Smooth muscle cell (in vitro differentiated cells): Measurements from ENCODE around the gene ROS1. TPM values are rescaled to one million over a fixed set of nuclear protein-coding genes. Genes with fewer than 3 reads are reported as not detected.

Experiments used
- DNase-seq: peaks from one replicate; lab custom pipeline; 2025; ENCODE audit not compliant: unreplicated experiment; lab: John Stamatoyannopoulos, UW
- H2AFZ ChIP-seq: fragments of 200-600 bp; sonication (generic); 2 replicates; pipeline ENCODE4 v1.6.0; 2016; ENCODE audit warnings: antibody characterized with exemption, low read depth, mild to moderate bottlenecking
- H3F3A ChIP-seq: fragments of 200-600 bp; sonication (generic); 2 replicates; pipeline ENCODE4 v1.6.0; 2017; ENCODE audit warnings: antibody characterized with exemption, low read depth
- H3K27ac ChIP-seq: fragments of 200-600 bp; sonication (generic); 2 replicates; pipeline ENCODE4 v1.5.1; 2016; ENCODE audit warnings: low read depth, mild to moderate bottlenecking
- H3K27me3 ChIP-seq: fragments of 200-600 bp; sonication (generic); 2 replicates; pipeline ENCODE4 v1.6.1; 2016; ENCODE audit warnings: low read depth, mild to moderate bottlenecking
- H3K36me3 ChIP-seq: fragments of 200-600 bp; sonication (generic); 2 replicates; pipeline ENCODE4 v1.5.1; 2016; ENCODE audit warnings: low read depth
- H3K4me1 ChIP-seq: fragments of 200-600 bp; sonication (generic); 2 replicates; pipeline ENCODE4 v1.5.1; 2016; ENCODE audit warnings: low read depth
- H3K4me2 ChIP-seq: fragments of 200-600 bp; sonication (generic); 2 replicates; pipeline ENCODE4 v1.6.0; 2016; ENCODE audit warnings: mild to moderate bottlenecking
- H3K4me3 ChIP-seq: fragments of 200-600 bp; sonication (generic); 2 replicates; pipeline ENCODE4 v1.5.1; 2016; ENCODE audit warnings: mild to moderate bottlenecking
- H3K79me2 ChIP-seq: fragments of 200-600 bp; sonication (generic); 2 replicates; pipeline ENCODE4 v1.6.0; 2016; ENCODE audit warnings: low read depth, mild to moderate bottlenecking
- H3K9ac ChIP-seq: fragments of 200-600 bp; sonication (generic); 2 replicates; pipeline ENCODE4 v1.6.0; 2016; ENCODE audit warnings: low read depth
- H3K9me3 ChIP-seq: fragments of 200-600 bp; sonication (generic); replicated peaks from 2 replicates; pipeline ENCODE4 v1.5.1; 2016; ENCODE audit warnings: low read depth
- H4K20me1 ChIP-seq: fragments of 200-600 bp; sonication (generic); 2 replicates; pipeline ENCODE4 v1.6.0; 2016; ENCODE audit warnings: low read depth
- CTCF ChIP-seq: fragments of 200-600 bp; sonication (generic); IDR thresholded peaks from 2 replicates; pipeline ENCODE4 v1.5.1; 2017; ENCODE audit warnings: borderline replicate concordance, mild to moderate bottlenecking, antibody characterized with exemption; ENCODE audit not compliant: insufficient read depth, poor library complexity, severe bottlenecking
- WGBS: methylation state at CpG from one replicate; pipeline ENCODE4 v1.1.7; 2016; ENCODE audit warnings: low lambda C conversion rate; 5-methylcytosine and 5-hydroxymethylcytosine counted together
- polyA plus RNA-seq: library from polyadenylated mRNA; unstranded; fragments of >200 nt; fragmentation: Nextera tagmentation; extraction: Ambion mirVana; gene quantifications from 2 replicates; pipeline ENCODE4 v1.2.1, GENCODE V29; 2016
- total RNA-seq: library from RNA; depleted of rRNA; stranded (reverse); fragments of >200 nt; gene quantifications from 2 replicates; pipeline ENCODE4 v1.2.3, GENCODE V29; 2014

Gene ROS1
- total and polyA plus RNA-seq, 2 experiments from 2014 or later, result 0.03 to 0.09 TPM

- Histone ChIP-seq H3F3A (no peaks in the 10 kb centered on the region), H3K36me3 (no peaks in the 10 kb centered on the region), H3K9ac (no peak overlapping the region), H3K27ac (no peak overlapping the region), H4K20me1 (no peaks in the 10 kb centered on the region), H3K4me3 (no peak overlapping the region), H2AFZ (no peak overlapping the region), H3K4me1 (no peaks in the 10 kb centered on the region), H3K9me3 (no peaks in the 10 kb centered on the region), H3K79me2 (no peaks in the 10 kb centered on the region), H3K27me3 (no peaks in the 10 kb centered on the region), H3K4me2 (no peak overlapping the region)
- 94% methylated on average over 1 of the region's 1 CpG for WGBS
- no peak for TF ChIP-seq CTCF
- DNase-seq, result no peak
Measured at GRCh38 chr6:117387454-117387974, 38.2 kb downstream of the ROS1 start.

GRCh38 chr6:117384659-117385058 is 41.1 kb downstream of the ROS1 start:
- WGBS, result 94% methylated on average over 2 of the region's 2 CpGs
- Histone ChIP-seq H3K27ac (no peak overlapping the region), H3K4me3 (no peak overlapping the region), H3K4me1 (no peaks in the 10 kb centered on the region), H3K27me3 (no peaks in the 10 kb centered on the region), H2AFZ (no peak overlapping the region), H3F3A (no peaks in the 10 kb centered on the region), H3K4me2 (no peak overlapping the region), H3K9me3 (no peaks in the 10 kb centered on the region), H3K9ac (no peak overlapping the region), H3K79me2 (no peaks in the 10 kb centered on the region), H4K20me1 (no peaks in the 10 kb centered on the region), H3K36me3 (no peaks in the 10 kb centered on the region)
- no peak for DNase-seq
- no peak for TF ChIP-seq CTCF

GRCh38 chr6:117381749-117382148 is 44.0 kb downstream of the ROS1 start:
- 64% methylated on average over 2 of the region's 2 CpGs for WGBS
- Histone ChIP-seq H3F3A (no peaks in the 10 kb centered on the region), H3K9ac (no peak overlapping the region), H3K36me3 (no peaks in the 10 kb centered on the region), H3K9me3 (no peaks in the 10 kb centered on the region), H3K79me2 (no peaks in the 10 kb centered on the region), H3K4me1 (no peaks in the 10 kb centered on the region), H3K27ac (no peak overlapping the region), H2AFZ (no peak overlapping the region), H3K27me3 (no peaks in the 10 kb centered on the region), H4K20me1 (no peaks in the 10 kb centered on the region), H3K4me3 (no peak overlapping the region), H3K4me2 (no peak overlapping the region)
- DNase-seq, result no peak
- TF ChIP-seq CTCF, result no peak

GRCh38 chr6:117380298-117380697 is 45.4 kb downstream of the ROS1 start:
- Histone ChIP-seq H3K27ac (no peak overlapping the region), H4K20me1 (no peaks in the 10 kb centered on the region), H3K4me2 (no peak overlapping the region), H3F3A (no peaks in the 10 kb centered on the region), H3K36me3 (no peaks in the 10 kb centered on the region), H3K9ac (no peak overlapping the region), H3K9me3 (no peaks in the 10 kb centered on the region), H2AFZ (no peak overlapping the region), H3K4me3 (no peak overlapping the region), H3K4me1 (no peaks in the 10 kb centered on the region), H3K27me3 (no peaks in the 10 kb centered on the region), H3K79me2 (no peaks in the 10 kb centered on the region)
- 97% methylated on average over 2 of the region's 2 CpGs for WGBS
- TF ChIP-seq CTCF, result no peak
- no peak for DNase-seq
